Mesodermal cell (in vitro differentiated cells): ENCODE measurements around the gene PLEKHA6.
A peak's percentile ranks its signal among the peaks of the same experiment; 100 is the strongest.

Source experiments
- H3K27ac ChIP-seq: 2 replicates; pipeline ENCODE4 v1.7.0; 2013; ENCODE audit warnings: mild to moderate bottlenecking, low read depth, low read length, moderate library complexity; ENCODE audit not compliant: severe bottlenecking
- H3K36me3 ChIP-seq: 2 replicates; pipeline ENCODE4 v1.7.1; 2013; ENCODE audit warnings: mild to moderate bottlenecking, low read length, moderate library complexity; ENCODE audit not compliant: control insufficient read depth, insufficient read depth
- H3K4me1 ChIP-seq: one replicate; pipeline ENCODE4 v1.7.1; 2013; ENCODE audit warnings: mild to moderate bottlenecking, low read length; ENCODE audit not compliant: insufficient read depth, control insufficient read depth, poor library complexity, severe bottlenecking
- H3K4me3 ChIP-seq: 2 replicates; pipeline ENCODE4 v1.7.0; 2013; ENCODE audit warnings: low read length, control low read depth, mild to moderate bottlenecking; ENCODE audit not compliant: insufficient read depth, poor library complexity, severe bottlenecking; ENCODE audit errors: extremely low read depth
- H3K9me3 ChIP-seq: 2 replicates; pipeline ENCODE4 v1.7.1; 2013; ENCODE audit warnings: mild to moderate bottlenecking, low read length, moderate library complexity; ENCODE audit not compliant: control insufficient read depth
- WGBS, 2 experiments: methylation state at CpG; one replicate each; pipeline ENCODE4 v1.1.5; 2013; ENCODE audit warnings: missing lambda C conversion rate in 2 of 2; ENCODE audit not compliant: insufficient coverage in 2 of 2; 5-methylcytosine and 5-hydroxymethylcytosine counted together

Gene PLEKHA6

GRCh38 chr1:204380293-204380831, 20.6 kb upstream of the PLEKHA6 start:
- peaks cover 13% of the 10 kb centered on the region for H3K4me1 ChIP-seq
- WGBS, 2 experiments, result 51 to 73% methylated on average over 3 to 6 of the region's 8 CpGs
- no peaks in the 10 kb centered on the region for H3K9me3 ChIP-seq
- H3K27ac ChIP-seq, result no peak overlapping the region
- no peak overlapping the region for H3K4me3 ChIP-seq
- H3K36me3 ChIP-seq, result no peaks in the 10 kb centered on the region

- H3K4me1 ChIP-seq, result peaks cover 13% of the 10 kb centered on the region
- no peak overlapping the region for H3K27ac ChIP-seq
- WGBS, 2 experiments, result 0 to 1% methylated on average over 47 to 52 of the region's 55 CpGs
Measured at GRCh38 chr1:204377800-204378668, 18.3 kb upstream of the PLEKHA6 start.

GRCh38 chr1:204376919-204377799, 17.4 kb upstream of the PLEKHA6 start:
- 56 to 61% methylated on average over 23 to 25 of the region's 28 CpGs for whole genome bisulfite sequencing, 2 experiments
- Histone ChIP-seq H3K4me1 (peaks cover 13% of the 10 kb centered on the region), H3K27ac (no peak overlapping the region), H3K36me3 (no peaks in the 10 kb centered on the region), H3K4me3 (peak overlapping the region; percentile 36), H3K9me3 (no peaks in the 10 kb centered on the region)

More at GRCh38 chr1:204377800-204378668, 18.3 kb upstream of the PLEKHA6 start:
- H3K9me3 ChIP-seq, result no peaks in the 10 kb centered on the region
- H3K4me3 ChIP-seq, result peak overlapping the region; percentile 36
- no peaks in the 10 kb centered on the region for H3K36me3 ChIP-seq

GRCh38 chr1:204376465-204376864, 16.7 kb upstream of the PLEKHA6 start:
- Histone ChIP-seq H3K9me3 (no peaks in the 10 kb centered on the region), H3K4me1 (peaks cover 13% of the 10 kb centered on the region), H3K4me3 (no peak overlapping the region), H3K36me3 (no peaks in the 10 kb centered on the region), H3K27ac (no peak overlapping the region)
- 86 to 96% methylated on average over 4 of the region's 6 CpGs for WGBS, 2 experiments

GRCh38 chr1:204373911-204374310, 14.2 kb upstream of the PLEKHA6 start:
- no peaks in the 10 kb centered on the region for H3K36me3 ChIP-seq
- H3K4me1 ChIP-seq, result peaks cover 13% of the 10 kb centered on the region
- H3K9me3 ChIP-seq, result no peaks in the 10 kb centered on the region
- WGBS, 2 experiments, result 85 to 96% methylated on average over 3 to 4 of the region's 4 CpGs
- H3K4me3 ChIP-seq, result no peak overlapping the region
- H3K27ac ChIP-seq, result no peak overlapping the region

- 90 to 92% methylated on average over 3 to 8 of the region's 10 CpGs for WGBS, 2 experiments
- no peaks in the 10 kb centered on the region for H3K9me3 ChIP-seq
- no peak overlapping the region for H3K4me3 ChIP-seq
- H3K36me3 ChIP-seq, result no peaks in the 10 kb centered on the region
- no peak overlapping the region for H3K27ac ChIP-seq
- H3K4me1 ChIP-seq, result no peaks in the 10 kb centered on the region
Measured at GRCh38 chr1:204370176-204370575, 10.4 kb upstream of the PLEKHA6 start.

- no peaks in the 10 kb centered on the region for H3K36me3 ChIP-seq
- H3K9me3 ChIP-seq, result no peaks in the 10 kb centered on the region
- WGBS, 2 experiments, result 91 to 92% methylated on average over 10 to 13 of the region's 13 CpGs
- no peaks in the 10 kb centered on the region for H3K4me1 ChIP-seq
- H3K4me3 ChIP-seq, result no peak overlapping the region
- H3K27ac ChIP-seq, result no peak overlapping the region
Measured at GRCh38 chr1:204368996-204369726, 9.4 kb upstream of the PLEKHA6 start.

GRCh38 chr1:204367956-204368355, 8.2 kb upstream of the PLEKHA6 start:
- H3K4me3 ChIP-seq, result no peak overlapping the region
- H3K9me3 ChIP-seq, result no peaks in the 10 kb centered on the region
- no peak overlapping the region for H3K27ac ChIP-seq
- H3K36me3 ChIP-seq, result no peaks in the 10 kb centered on the region
- peaks cover 6% of the 10 kb centered on the region for H3K4me1 ChIP-seq
- 84 to 89% methylated on average over 6 to 7 of the region's 10 CpGs for WGBS, 2 experiments

- Histone ChIP-seq H3K27ac (no peak overlapping the region), H3K4me3 (no peak overlapping the region), H3K9me3 (no peaks in the 10 kb centered on the region), H3K4me1 (peaks cover 8% of the 10 kb centered on the region), H3K36me3 (no peaks in the 10 kb centered on the region)
- WGBS, 2 experiments, result 89 to 91% methylated on average over 13 to 15 of the region's 16 CpGs
Measured at GRCh38 chr1:204367193-204367858, 7.6 kb upstream of the PLEKHA6 start.

- Histone ChIP-seq H3K27ac (no peak overlapping the region), H3K36me3 (no peaks in the 10 kb centered on the region), H3K9me3 (no peaks in the 10 kb centered on the region), H3K4me3 (no peak overlapping the region), H3K4me1 (peaks cover 12% of the 10 kb centered on the region)
- 73 to 82% methylated on average over 5 to 7 of the region's 7 CpGs for WGBS, 2 experiments
Measured at GRCh38 chr1:204366759-204367158, 7.0 kb upstream of the PLEKHA6 start.
